ENCODE measurements around the gene RNF121.

Gene RNF121

DNA sequence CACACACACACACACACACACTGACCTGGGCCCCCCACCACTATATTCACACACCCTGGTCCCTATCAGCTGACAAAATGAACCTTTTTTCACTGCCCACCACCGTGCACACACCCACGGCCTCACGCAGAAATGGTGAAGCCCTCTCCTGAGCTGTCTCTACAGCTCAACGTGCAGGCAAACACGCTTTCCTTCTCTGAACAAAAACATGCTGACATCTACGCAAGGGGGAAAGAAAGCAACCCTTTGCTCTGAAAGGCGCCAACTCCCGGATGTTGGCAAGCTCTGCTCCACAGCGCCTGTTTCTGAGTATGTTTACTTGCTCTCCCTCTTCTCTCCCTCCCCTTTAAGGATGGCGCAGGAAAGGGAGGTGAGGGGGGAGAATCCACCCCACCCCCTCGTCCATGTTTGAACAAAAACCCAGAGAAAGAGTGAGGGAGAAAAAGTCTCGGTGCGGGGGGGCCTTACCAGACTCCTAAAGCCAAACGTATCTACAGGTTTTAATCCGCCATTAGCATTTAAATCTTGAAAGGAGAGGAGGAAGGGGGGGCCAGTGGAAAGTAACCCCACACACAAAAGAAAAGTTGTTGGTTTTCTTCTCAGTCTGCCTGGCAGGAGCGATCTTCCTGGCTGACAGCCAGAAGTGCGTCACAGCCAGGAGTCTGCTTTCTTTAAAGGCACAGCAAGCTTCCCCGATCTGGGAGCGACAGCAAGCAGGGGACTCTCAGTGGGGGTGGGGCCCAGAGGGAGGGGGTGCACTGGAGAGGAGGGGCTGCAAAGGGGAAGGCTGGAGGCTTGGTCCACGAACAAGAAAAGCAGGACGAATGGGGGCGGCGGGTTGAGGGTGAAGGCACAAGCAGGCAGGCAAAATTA, 111.9 kb downstream of the RNF121 start:
- peak overlapping the region; percentile 67 to 93 (median 82) for H3K4me3 ChIP-seq (ENCODE audit: control insufficient read depth in 1 of 7, extremely low read depth in 1 of 7, insufficient read depth in 4 of 7, low read depth in 2 of 7, low read length in 6 of 7)
- 0% methylated on average over 15 of the region's 23 CpGs for WGBS (ENCODE audit: insufficient coverage)
- POLR2A ChIA-PET: interaction anchor here (0.6 to 1.8 kb wide), 12 partner anchors 9 to 390 kb away, joined by 3 to 10 read pairs (median 6); no protein-coding TSS in a partner anchor
- no peaks in the 10 kb centered on the region for H3K27me3 ChIP-seq (replicated peaks in 2 of 5; ENCODE audit: control insufficient read depth in 4 of 5, insufficient read depth in 5 of 5, low read length in 4 of 5)
- H3K9me3 ChIP-seq (ENCODE audit: control extremely low read depth in 1 of 5, control insufficient read depth in 4 of 5, insufficient read depth in 2 of 5, low read depth in 1 of 5, low read length in 4 of 5): no peaks in the 10 kb centered on the region
- peaks cover 19 to 65% (median 50%) of the 10 kb centered on the region in 4 experiments for H3K4me1 ChIP-seq (ENCODE audit: control extremely low read depth in 1 of 4, control insufficient read depth in 4 of 4, insufficient read depth in 4 of 4, low read length in 3 of 4)
- peak overlapping the region; percentile 91 to 95 for H3K27ac ChIP-seq (ENCODE audit: insufficient read depth in 1 of 2, low read depth in 1 of 2, low read length in 2 of 2, poor library complexity in 1 of 2, severe bottlenecking in 2 of 2)
- H3K36me3 ChIP-seq (ENCODE audit: control insufficient read depth in 4 of 4, insufficient read depth in 4 of 4, low read length in 3 of 4): peaks cover 0 to 16% (median under 1%) of the 10 kb centered on the region in 4 experiments
- peak; percentile 90 to 94 (median 94) for DNase-seq
- CTCF ChIA-PET: interaction anchor here (0.7 to 4.8 kb wide), 14 partner anchors 8 to 390 kb away, joined by 3 to 87 read pairs (median 4); partner anchors contain the start of gene ANAPC15

DNA sequence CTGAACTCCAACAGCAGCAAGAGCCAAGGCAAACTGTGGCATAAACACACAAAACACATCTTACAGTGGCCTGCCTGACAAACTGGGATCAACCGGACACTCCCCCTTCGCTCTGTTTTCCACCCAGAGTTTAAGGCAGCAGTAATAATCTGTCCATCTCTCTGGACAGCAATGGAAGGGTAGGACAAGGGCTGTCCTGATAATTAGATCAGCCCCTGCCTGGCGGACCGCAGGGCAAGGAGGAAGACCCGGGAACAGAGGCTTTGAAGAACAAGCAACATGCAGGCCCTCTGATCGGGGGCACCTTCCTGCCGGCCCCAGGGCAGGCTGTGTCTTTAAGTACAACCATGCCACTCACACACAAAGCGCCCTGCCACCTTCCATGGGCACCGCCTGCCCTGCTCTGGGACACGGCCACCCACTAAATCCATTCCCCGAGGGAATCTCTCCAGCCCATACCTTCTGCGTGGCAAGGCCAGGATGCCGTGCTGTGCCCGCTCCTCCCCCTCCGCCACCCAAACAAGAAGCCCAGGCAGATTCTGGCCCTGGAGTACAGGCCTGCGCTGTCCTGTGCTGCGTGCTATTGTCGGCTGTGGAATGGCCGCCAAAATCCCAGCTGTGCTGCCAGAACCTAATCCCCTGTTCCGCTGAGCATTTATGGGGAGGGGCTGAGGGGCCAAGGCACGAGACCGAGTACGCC, 112.7 kb downstream of the RNF121 start:
- WGBS (ENCODE audit: insufficient coverage): under 1% methylated on average over 16 of the region's 23 CpGs
- Histone ChIP-seq H3K27me3 (replicated peaks in 2 of 5; ENCODE audit: control insufficient read depth in 4 of 5, insufficient read depth in 5 of 5, low read length in 4 of 5) (no peaks in the 10 kb centered on the region), H3K9me3 (ENCODE audit: control extremely low read depth in 1 of 5, control insufficient read depth in 4 of 5, insufficient read depth in 2 of 5, low read depth in 1 of 5, low read length in 4 of 5) (no peaks in the 10 kb centered on the region), H3K4me3 (ENCODE audit: control insufficient read depth in 1 of 7, extremely low read depth in 1 of 7, insufficient read depth in 4 of 7, low read depth in 2 of 7, low read length in 6 of 7) (peak overlapping the region; percentile 67 to 93 (median 82)), H3K4me1 (ENCODE audit: control extremely low read depth in 1 of 4, control insufficient read depth in 4 of 4, insufficient read depth in 4 of 4, low read length in 3 of 4) (peaks cover 19 to 64% (median 50%) of the 10 kb centered on the region in 4 experiments), H3K36me3 (ENCODE audit: control insufficient read depth in 4 of 4, insufficient read depth in 4 of 4, low read length in 3 of 4) (peaks cover 0 to 20% (median 0%) of the 10 kb centered on the region in 4 experiments), H3K27ac (ENCODE audit: insufficient read depth in 1 of 2, low read depth in 1 of 2, low read length in 2 of 2, poor library complexity in 1 of 2, severe bottlenecking in 2 of 2) (peak overlapping the region; percentile 91 to 95)
- POLR2A ChIA-PET: interaction anchor here (0.6 to 1.8 kb wide), 7 partner anchors 9 to 285 kb away, joined by 3 to 10 read pairs (median 5); no protein-coding TSS in a partner anchor
- CTCF ChIA-PET: interaction anchor here (1.2 to 4.8 kb wide), 8 partner anchors 10 to 390 kb away, joined by 3 to 87 read pairs (median 4); no protein-coding TSS in a partner anchor
- DNase-seq: peak; percentile 67 to 86 (median 78)

DNA sequence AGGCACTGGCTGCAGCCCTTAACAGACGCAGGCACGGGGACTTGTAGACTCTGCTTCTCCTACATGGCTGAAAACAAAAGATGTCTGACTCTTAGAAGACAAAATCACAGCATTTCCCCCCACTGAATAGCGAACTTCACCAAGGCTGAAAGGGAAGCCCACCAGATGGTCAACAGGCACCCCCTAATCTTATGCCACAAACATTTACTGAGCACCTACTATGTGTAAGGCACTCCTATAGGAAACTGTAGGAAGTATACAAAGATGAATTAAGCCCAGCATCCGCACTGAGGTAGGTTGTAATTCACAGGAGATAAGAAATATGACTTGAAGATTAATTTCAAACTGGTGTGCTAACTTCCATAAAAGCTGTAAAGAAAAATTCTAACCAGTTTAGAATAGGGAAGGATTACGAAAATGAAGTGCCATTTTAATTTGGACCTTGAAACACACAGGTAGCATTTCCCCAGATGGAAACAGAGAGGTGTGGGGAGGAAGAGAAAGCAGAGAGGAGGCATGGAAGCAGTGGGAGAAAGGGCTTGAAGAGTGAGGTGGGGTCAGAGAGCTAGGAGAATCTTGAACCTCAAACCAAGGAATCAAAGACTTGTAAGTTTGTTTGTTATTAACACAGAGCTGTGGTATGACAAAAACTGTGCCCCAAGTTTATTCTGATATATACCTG, 113.4 kb downstream of the RNF121 start:
- ChIA-PET POLR2A (interaction anchor here (0.6 to 1.3 kb wide), 5 partner anchors 9 to 284 kb away, joined by 3 to 5 read pairs (median 3); no protein-coding TSS in a partner anchor), CTCF (interaction anchor here (0.7 to 1.3 kb wide), 7 partner anchors 9 to 44 kb away, joined by 3 to 5 read pairs (median 3); no protein-coding TSS in a partner anchor)
- Histone ChIP-seq H3K4me1 (ENCODE audit: control extremely low read depth in 1 of 4, control insufficient read depth in 4 of 4, insufficient read depth in 4 of 4, low read length in 3 of 4) (peaks cover 19 to 59% (median 47%) of the 10 kb centered on the region in 4 experiments), H3K4me3 (ENCODE audit: control insufficient read depth in 1 of 7, extremely low read depth in 1 of 7, insufficient read depth in 4 of 7, low read depth in 2 of 7, low read length in 6 of 7) (peak overlapping the region; percentile 67 to 93 (median 82)), H3K36me3 (ENCODE audit: control insufficient read depth in 4 of 4, insufficient read depth in 4 of 4, low read length in 3 of 4) (peaks cover 0 to 20% (median 0%) of the 10 kb centered on the region in 4 experiments), H3K27me3 (replicated peaks in 2 of 5; ENCODE audit: control insufficient read depth in 4 of 5, insufficient read depth in 5 of 5, low read length in 4 of 5) (no peaks in the 10 kb centered on the region), H3K9me3 (ENCODE audit: control extremely low read depth in 1 of 5, control insufficient read depth in 4 of 5, insufficient read depth in 2 of 5, low read depth in 1 of 5, low read length in 4 of 5) (no peaks in the 10 kb centered on the region), H3K27ac (ENCODE audit: insufficient read depth in 1 of 2, low read depth in 1 of 2, low read length in 2 of 2, poor library complexity in 1 of 2, severe bottlenecking in 2 of 2) (peak overlapping the region; percentile 91 to 95)
- WGBS (ENCODE audit: insufficient coverage): 32% methylated on average over 3 of the region's 5 CpGs
- DNase-seq: no peak

DNA sequence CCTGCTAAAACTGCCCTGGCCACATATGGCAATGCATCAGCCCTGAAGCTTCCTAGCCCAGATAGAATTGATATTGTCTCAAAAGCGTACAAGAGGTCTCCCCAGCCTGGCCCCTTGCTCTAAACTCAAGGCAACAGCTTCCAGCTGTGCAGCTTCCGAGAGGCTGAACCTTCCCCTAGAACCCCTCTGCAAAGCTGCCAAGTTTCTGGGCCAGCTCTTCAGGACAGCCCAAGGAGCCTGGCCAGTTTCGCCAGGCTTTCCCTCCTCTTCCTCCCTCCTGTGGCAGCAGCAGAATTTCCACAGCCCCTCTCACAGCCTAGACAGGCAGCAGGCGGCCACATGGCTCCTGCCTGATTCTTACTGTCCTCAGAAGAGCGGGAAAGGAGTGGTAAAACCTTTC, 117.0 kb downstream of the RNF121 start:
- Histone ChIP-seq H3K4me1 (ENCODE audit: control extremely low read depth in 1 of 4, control insufficient read depth in 4 of 4, insufficient read depth in 4 of 4, low read length in 3 of 4) (peaks cover 6 to 28% (median 23%) of the 10 kb centered on the region in 4 experiments), H3K9me3 (ENCODE audit: control extremely low read depth in 1 of 5, control insufficient read depth in 4 of 5, insufficient read depth in 2 of 5, low read depth in 1 of 5, low read length in 4 of 5) (no peaks in the 10 kb centered on the region), H3K36me3 (ENCODE audit: control insufficient read depth in 4 of 4, insufficient read depth in 4 of 4, low read length in 3 of 4) (peaks cover 0 to 24% (median 4%) of the 10 kb centered on the region in 4 experiments), H3K27me3 (replicated peaks in 2 of 5; ENCODE audit: control insufficient read depth in 4 of 5, insufficient read depth in 5 of 5, low read length in 4 of 5) (no peaks in the 10 kb centered on the region), H3K27ac (ENCODE audit: insufficient read depth in 1 of 2, low read depth in 1 of 2, low read length in 2 of 2, poor library complexity in 1 of 2, severe bottlenecking in 2 of 2) (no peak overlapping the region), H3K4me3 (ENCODE audit: control insufficient read depth in 1 of 7, extremely low read depth in 1 of 7, insufficient read depth in 4 of 7, low read depth in 2 of 7, low read length in 6 of 7) (no peak overlapping the region)
- 100% methylated on average over 3 of the region's 5 CpGs for whole genome bisulfite sequencing (ENCODE audit: insufficient coverage)
- ChIA-PET CTCF (interaction anchor here (1.1 kb wide), 2 partner anchors 21 to 98 kb away, joined by 3 to 4 read pairs; no protein-coding TSS in a partner anchor), POLR2A (no interaction called here)
- DNase-seq: no peak

All from common myeloid progenitor, CD34-positive (primary cell).